ENCODE data around the gene PPP1R10. TPM values are rescaled to one million over a fixed set of nuclear protein-coding genes. Genes with fewer than 3 reads are reported as not detected.

Gene PPP1R10
- total and polyA plus RNA-seq, 2 donors: 24.9 to 37.8 TPM

GRCh38 chr6:30614843-30615218, 2.2 kb downstream of the PPP1R10 start:
- Histone ChIP-seq H3K4me3 (ENCODE audit: low read length in 2 of 2) (peak overlapping the region; percentile 68 to 97), H3K4me1 (ENCODE audit: control insufficient read depth in 2 of 2, insufficient read depth in 2 of 2, low read length in 2 of 2) (peaks cover 20 to 31% of the 10 kb centered on the region in 2 donors), H3K36me3 (ENCODE audit: control insufficient read depth in 2 of 2, insufficient read depth in 2 of 2, low read length in 1 of 2) (peaks cover 13 to 28% of the 10 kb centered on the region in 2 donors), H3K27ac (ENCODE audit: low read depth in 1 of 2, low read length in 1 of 2) (peak overlapping the region; percentile 99), H3K27me3 (ENCODE audit: control insufficient read depth in 2 of 2, insufficient read depth in 1 of 2, low read length in 1 of 2) (no peaks in the 10 kb centered on the region), H3K9me3 (ENCODE audit: control insufficient read depth in 2 of 2, insufficient read depth in 1 of 2, low read length in 1 of 2) (no peaks in the 10 kb centered on the region)
- under 1% methylated on average over 6 of the region's 6 CpGs for WGBS
- DNase-seq (ENCODE audit: low read depth in 6 of 9, low spot score in 9 of 9): peak; percentile 88 to 99 (median 97)

GRCh38 chr6:30614044-30614842, 2.8 kb downstream of the PPP1R10 start:
- peak in 3 of 9 donors; percentile 23 to 28 (median 28) for DNase-seq (ENCODE audit: low read depth in 6 of 9, low spot score in 9 of 9)
- H3K4me1 ChIP-seq (ENCODE audit: control insufficient read depth in 2 of 2, insufficient read depth in 2 of 2, low read length in 2 of 2): peaks cover 20 to 31% of the 10 kb centered on the region in 2 donors
- WGBS: 47% methylated on average over 8 of the region's 8 CpGs

GRCh38 chr6:30613251-30614043, 3.6 kb downstream of the PPP1R10 start:
- Histone ChIP-seq H3K4me3 (ENCODE audit: low read length in 2 of 2) (peak overlapping the region; percentile 68 to 97), H3K27me3 (ENCODE audit: control insufficient read depth in 2 of 2, insufficient read depth in 1 of 2, low read length in 1 of 2) (no peaks in the 10 kb centered on the region), H3K27ac (ENCODE audit: low read depth in 1 of 2, low read length in 1 of 2) (peak overlapping the region; percentile 31 to 99), H3K36me3 (ENCODE audit: control insufficient read depth in 2 of 2, insufficient read depth in 2 of 2, low read length in 1 of 2) (peaks cover 22 to 36% of the 10 kb centered on the region in 2 donors), H3K4me1 (ENCODE audit: control insufficient read depth in 2 of 2, insufficient read depth in 2 of 2, low read length in 2 of 2) (peaks cover 18 to 25% of the 10 kb centered on the region in 2 donors), H3K9me3 (ENCODE audit: control insufficient read depth in 2 of 2, insufficient read depth in 1 of 2, low read length in 1 of 2) (no peaks in the 10 kb centered on the region)
- DNase-seq (ENCODE audit: low read depth in 6 of 9, low spot score in 9 of 9): no peak

More at GRCh38 chr6:30614044-30614842, 2.8 kb downstream of the PPP1R10 start:
- Histone ChIP-seq H3K36me3 (ENCODE audit: control insufficient read depth in 2 of 2, insufficient read depth in 2 of 2, low read length in 1 of 2) (peaks cover 14 to 28% of the 10 kb centered on the region in 2 donors), H3K9me3 (ENCODE audit: control insufficient read depth in 2 of 2, insufficient read depth in 1 of 2, low read length in 1 of 2) (no peaks in the 10 kb centered on the region), H3K4me3 (ENCODE audit: low read length in 2 of 2) (peak overlapping the region; percentile 68 to 97), H3K27me3 (ENCODE audit: control insufficient read depth in 2 of 2, insufficient read depth in 1 of 2, low read length in 1 of 2) (no peaks in the 10 kb centered on the region), H3K27ac (ENCODE audit: low read depth in 1 of 2, low read length in 1 of 2) (peak overlapping the region; percentile 88 to 99)

- Histone ChIP-seq H3K9me3 (ENCODE audit: control insufficient read depth in 2 of 2, insufficient read depth in 1 of 2, low read length in 1 of 2) (no peaks in the 10 kb centered on the region), H3K36me3 (ENCODE audit: control insufficient read depth in 2 of 2, insufficient read depth in 2 of 2, low read length in 1 of 2) (peaks cover 28 to 43% of the 10 kb centered on the region in 2 donors), H3K27ac (ENCODE audit: low read depth in 1 of 2, low read length in 1 of 2) (peak overlapping the region; percentile 22 to 75), H3K27me3 (ENCODE audit: control insufficient read depth in 2 of 2, insufficient read depth in 1 of 2, low read length in 1 of 2) (no peaks in the 10 kb centered on the region), H3K4me3 (ENCODE audit: low read length in 2 of 2) (no peak overlapping the region), H3K4me1 (ENCODE audit: control insufficient read depth in 2 of 2, insufficient read depth in 2 of 2, low read length in 2 of 2) (peaks cover 15 to 21% of the 10 kb centered on the region in 2 donors)
- DNase-seq (ENCODE audit: low read depth in 6 of 9, low spot score in 9 of 9): no peak
- 88% methylated on average over 6 of the region's 6 CpGs for WGBS
These were observed 4.3 kb downstream of the PPP1R10 start for GRCh38 chr6:30612687-30613248.

GRCh38 chr6:30612213-30612612, 4.8 kb downstream of the PPP1R10 start:
- H3K27ac ChIP-seq (ENCODE audit: low read depth in 1 of 2, low read length in 1 of 2): no peak overlapping the region
- no peak for DNase-seq (ENCODE audit: low read depth in 6 of 9, low spot score in 9 of 9)

GRCh38 chr6:30611856-30612194, 5.2 kb downstream of the PPP1R10 start:
- H3K27ac ChIP-seq (ENCODE audit: low read depth in 1 of 2, low read length in 1 of 2): no peak overlapping the region
- WGBS: 98% methylated on average over 2 of the region's 2 CpGs

More at GRCh38 chr6:30612213-30612612, 4.8 kb downstream of the PPP1R10 start:
- H3K27me3 ChIP-seq (ENCODE audit: control insufficient read depth in 2 of 2, insufficient read depth in 1 of 2, low read length in 1 of 2): no peaks in the 10 kb centered on the region
- H3K36me3 ChIP-seq (ENCODE audit: control insufficient read depth in 2 of 2, insufficient read depth in 2 of 2, low read length in 1 of 2): peaks cover 30 to 48% of the 10 kb centered on the region in 2 donors
- H3K4me1 ChIP-seq (ENCODE audit: control insufficient read depth in 2 of 2, insufficient read depth in 2 of 2, low read length in 2 of 2): peaks cover 15 to 21% of the 10 kb centered on the region in 2 donors
- 89% methylated on average over 1 of the region's 1 CpG for WGBS
- H3K9me3 ChIP-seq (ENCODE audit: control insufficient read depth in 2 of 2, insufficient read depth in 1 of 2, low read length in 1 of 2): no peaks in the 10 kb centered on the region
- H3K4me3 ChIP-seq (ENCODE audit: low read length in 2 of 2): no peak overlapping the region

GRCh38 chr6:30611150-30611855, 5.7 kb downstream of the PPP1R10 start:
- no peaks in the 10 kb centered on the region for H3K9me3 ChIP-seq (ENCODE audit: control insufficient read depth in 2 of 2, insufficient read depth in 1 of 2, low read length in 1 of 2)
- peaks cover 27 to 50% of the 10 kb centered on the region in 2 donors for H3K36me3 ChIP-seq (ENCODE audit: control insufficient read depth in 2 of 2, insufficient read depth in 2 of 2, low read length in 1 of 2)
- no peak overlapping the region for H3K4me3 ChIP-seq (ENCODE audit: low read length in 2 of 2)
- DNase-seq (ENCODE audit: low read depth in 6 of 9, low spot score in 9 of 9): no peak
- H3K27ac ChIP-seq (ENCODE audit: low read depth in 1 of 2, low read length in 1 of 2): no peak overlapping the region
- 96% methylated on average over 9 of the region's 9 CpGs for WGBS
- H3K27me3 ChIP-seq (ENCODE audit: control insufficient read depth in 2 of 2, insufficient read depth in 1 of 2, low read length in 1 of 2): no peaks in the 10 kb centered on the region
- peaks cover 15 to 21% of the 10 kb centered on the region in 2 donors for H3K4me1 ChIP-seq (ENCODE audit: control insufficient read depth in 2 of 2, insufficient read depth in 2 of 2, low read length in 2 of 2)

More at GRCh38 chr6:30611856-30612194, 5.2 kb downstream of the PPP1R10 start:
- DNase-seq (ENCODE audit: low read depth in 6 of 9, low spot score in 9 of 9): no peak
- no peaks in the 10 kb centered on the region for H3K9me3 ChIP-seq (ENCODE audit: control insufficient read depth in 2 of 2, insufficient read depth in 1 of 2, low read length in 1 of 2)
- no peaks in the 10 kb centered on the region for H3K27me3 ChIP-seq (ENCODE audit: control insufficient read depth in 2 of 2, insufficient read depth in 1 of 2, low read length in 1 of 2)
- no peak overlapping the region for H3K4me3 ChIP-seq (ENCODE audit: low read length in 2 of 2)
- peaks cover 28 to 50% of the 10 kb centered on the region in 2 donors for H3K36me3 ChIP-seq (ENCODE audit: control insufficient read depth in 2 of 2, insufficient read depth in 2 of 2, low read length in 1 of 2)
- H3K4me1 ChIP-seq (ENCODE audit: control insufficient read depth in 2 of 2, insufficient read depth in 2 of 2, low read length in 2 of 2): peaks cover 15 to 21% of the 10 kb centered on the region in 2 donors

GRCh38 chr6:30610065-30610464, 7.0 kb downstream of the PPP1R10 start:
- DNase-seq (ENCODE audit: low read depth in 6 of 9, low spot score in 9 of 9): no peak
- Histone ChIP-seq H3K4me1 (ENCODE audit: control insufficient read depth in 2 of 2, insufficient read depth in 2 of 2, low read length in 2 of 2) (peaks cover 15 to 21% of the 10 kb centered on the region in 2 donors), H3K36me3 (ENCODE audit: control insufficient read depth in 2 of 2, insufficient read depth in 2 of 2, low read length in 1 of 2) (peaks cover 33 to 56% of the 10 kb centered on the region in 2 donors), H3K27ac (ENCODE audit: low read depth in 1 of 2, low read length in 1 of 2) (no peak overlapping the region), H3K27me3 (ENCODE audit: control insufficient read depth in 2 of 2, insufficient read depth in 1 of 2, low read length in 1 of 2) (no peaks in the 10 kb centered on the region), H3K4me3 (ENCODE audit: low read length in 2 of 2) (no peak overlapping the region), H3K9me3 (ENCODE audit: control insufficient read depth in 2 of 2, insufficient read depth in 1 of 2, low read length in 1 of 2) (no peaks in the 10 kb centered on the region)
- 97% methylated on average over 4 of the region's 4 CpGs for WGBS
